ENCODE results near the gene ADAMTSL1.

Gene ADAMTSL1

DNA sequence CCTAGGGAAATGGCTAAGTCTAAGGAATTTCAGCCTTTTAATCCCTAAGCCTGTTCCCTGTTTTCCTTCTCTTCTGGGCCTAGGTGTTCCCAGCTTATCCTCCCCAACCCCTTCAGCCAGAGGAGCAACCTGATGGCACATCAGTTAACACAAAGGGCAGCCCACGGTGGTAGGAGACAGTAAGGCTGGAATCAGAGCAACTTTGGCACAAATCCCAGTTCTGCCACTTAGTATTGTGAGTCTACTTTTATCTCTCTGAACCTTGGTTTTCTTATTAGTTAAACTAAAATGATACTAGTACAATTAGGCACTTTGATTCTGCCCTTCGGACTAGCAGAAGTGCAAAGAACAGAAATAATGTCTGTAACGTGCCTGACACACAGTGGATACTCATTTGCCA, 312.2 kb downstream of the ADAMTSL1 start:
- CTCF ChIA-PET, result interaction anchor here (0.6 to 0.7 kb wide), 2 partner anchors 24 to 114 kb away, joined by 3 read pairs; no protein-coding TSS in a partner anchor

DNA sequence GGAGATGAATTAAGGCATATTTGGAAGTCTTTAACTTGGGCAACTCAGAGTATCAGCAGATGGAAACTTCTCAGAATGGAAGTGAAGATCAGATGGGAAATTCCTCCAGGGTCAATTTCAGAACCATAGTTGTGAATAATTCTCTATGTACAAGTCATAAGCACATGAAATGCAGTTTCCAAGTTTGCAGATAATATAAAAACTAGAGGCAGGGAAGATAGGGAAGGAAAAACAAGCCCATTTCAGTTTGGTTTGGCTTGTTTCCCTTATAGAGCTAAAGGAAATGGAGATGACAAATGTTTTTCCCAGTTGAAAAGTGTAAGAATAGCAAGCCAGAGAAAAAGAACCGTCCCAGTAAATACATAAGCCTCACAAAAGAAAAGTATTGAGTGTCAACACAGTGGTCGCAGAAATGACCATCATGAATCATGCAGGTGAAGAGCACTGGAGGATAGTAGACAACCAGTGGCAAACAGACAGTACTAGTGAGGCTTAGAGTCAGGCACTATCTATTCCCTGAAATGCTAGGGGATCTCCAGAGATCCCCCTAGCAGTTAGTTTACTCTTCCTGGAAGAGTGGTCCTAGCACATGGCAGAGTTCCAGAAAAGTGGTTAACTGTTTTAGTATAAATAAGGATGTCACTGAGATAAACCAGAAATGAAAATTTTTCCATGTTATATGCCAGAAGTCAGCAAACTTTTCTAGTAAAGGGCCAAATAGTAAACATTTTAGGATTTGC, 313.1 kb downstream of the ADAMTSL1 start:
- Histone ChIP-seq H3K36me3 (ENCODE audit: control insufficient read depth in 2 of 2, insufficient read depth in 1 of 2, low read length in 2 of 2) (no peaks in the 10 kb centered on the region), H3K9me3 (ENCODE audit: control insufficient read depth, insufficient read depth, low read depth, low read length) (no peaks in the 10 kb centered on the region), H3K4me1 (ENCODE audit: control insufficient read depth, insufficient read depth, low read length) (0 out of 2 replicates have a peak, but pooled peaks cover 2% of the 10 kb centered on the region), H3K27ac (ENCODE audit: extremely low read depth, low read depth, low read length) (no peak overlapping the region), H3K4me3 (ENCODE audit: low read depth, low read length) (no peak overlapping the region)
- ChIA-PET POLR2A (no interaction called here), CTCF (no interaction called here)
- no peak for TF ChIP-seq ZNF391 (tag by site-specific recombination; IDR thresholded peaks at IDR 0.05; ENCODE audit: borderline replicate concordance, low read depth)
- no peak for TF ChIP-seq ZNF155 (tag by site-specific recombination; IDR thresholded peaks at IDR 0.05)
- no peak for TF ChIP-seq ZNF335 (tag by site-specific recombination; conservative IDR thresholded peaks at IDR 0.05)
- no peak for TF ChIP-seq BCL11A (tag by site-specific recombination; IDR thresholded peaks at IDR 0.05; ENCODE audit: low read depth)
- TF ChIP-seq OVOL3 (tag by site-specific recombination; IDR thresholded peaks at IDR 0.05), result no peak
- no peak for TF ChIP-seq ZNF350 (tag by site-specific recombination; IDR thresholded peaks at IDR 0.05)
- TF ChIP-seq, protein P1, sequence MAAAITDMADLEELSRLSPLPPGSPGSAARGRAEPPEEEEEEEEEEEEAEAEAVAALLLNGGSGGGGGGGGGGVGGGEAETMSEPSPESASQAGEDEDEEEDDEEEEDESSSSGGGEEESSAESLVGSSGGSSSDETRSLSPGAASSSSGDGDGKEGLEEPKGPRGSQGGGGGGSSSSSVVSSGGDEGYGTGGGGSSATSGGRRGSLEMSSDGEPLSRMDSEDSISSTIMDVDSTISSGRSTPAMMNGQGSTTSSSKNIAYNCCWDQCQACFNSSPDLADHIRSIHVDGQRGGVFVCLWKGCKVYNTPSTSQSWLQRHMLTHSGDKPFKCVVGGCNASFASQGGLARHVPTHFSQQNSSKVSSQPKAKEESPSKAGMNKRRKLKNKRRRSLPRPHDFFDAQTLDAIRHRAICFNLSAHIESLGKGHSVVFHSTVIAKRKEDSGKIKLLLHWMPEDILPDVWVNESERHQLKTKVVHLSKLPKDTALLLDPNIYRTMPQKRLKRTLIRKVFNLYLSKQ (tag by site-specific recombination; IDR thresholded peaks at IDR 0.05; ENCODE audit: borderline replicate concordance), result no peak
- TF ChIP-seq ZBTB8A (tag by site-specific recombination; IDR thresholded peaks at IDR 0.05), result no peak
- no peak for TF ChIP-seq ZNF248 (tag by site-specific recombination; IDR thresholded peaks at IDR 0.05)
- TF ChIP-seq ZXDB (tag by site-specific recombination; IDR thresholded peaks at IDR 0.05), result no peak

More for the DNA sequence above, 312.2 kb downstream of the ADAMTSL1 start:
- POLR2A ChIA-PET, result interaction anchor here (0.7 kb wide), 1 partner anchor 13 kb away, joined by 3 read pairs; no protein-coding TSS in a partner anchor
- H3K36me3 ChIP-seq (ENCODE audit: control insufficient read depth in 2 of 2, insufficient read depth in 1 of 2, low read length in 2 of 2), result no peaks in the 10 kb centered on the region
- 0 out of 2 replicates have a peak, but pooled peaks cover 2% of the 10 kb centered on the region for H3K4me1 ChIP-seq (ENCODE audit: control insufficient read depth, insufficient read depth, low read length)
- no peak for TF ChIP-seq ZNF610 (tag by site-specific recombination; IDR thresholded peaks at IDR 0.05; ENCODE audit: borderline replicate concordance)
- no peak for TF ChIP-seq ZNF121 (tag by site-specific recombination; IDR thresholded peaks at IDR 0.05)
- no peak for TF ChIP-seq ZNF324 (tag by site-specific recombination; IDR thresholded peaks at IDR 0.05)
- no peak for TF ChIP-seq GFI1B (tag by site-specific recombination; IDR thresholded peaks at IDR 0.05)
- TF ChIP-seq ZNF558 (tag by site-specific recombination; IDR thresholded peaks at IDR 0.05), result no peak
- no peak for TF ChIP-seq ZNF670 (tag by site-specific recombination; IDR thresholded peaks at IDR 0.05; ENCODE audit: low read depth)
- no peak for TF ChIP-seq ZNF473 (tag by site-specific recombination; IDR thresholded peaks at IDR 0.05)
- no peak overlapping the region for H3K4me3 ChIP-seq (ENCODE audit: low read depth, low read length)
- H3K9me3 ChIP-seq (ENCODE audit: control insufficient read depth, insufficient read depth, low read depth, low read length), result no peaks in the 10 kb centered on the region
- H3K27ac ChIP-seq (ENCODE audit: extremely low read depth, low read depth, low read length), result no peak overlapping the region

DNA sequence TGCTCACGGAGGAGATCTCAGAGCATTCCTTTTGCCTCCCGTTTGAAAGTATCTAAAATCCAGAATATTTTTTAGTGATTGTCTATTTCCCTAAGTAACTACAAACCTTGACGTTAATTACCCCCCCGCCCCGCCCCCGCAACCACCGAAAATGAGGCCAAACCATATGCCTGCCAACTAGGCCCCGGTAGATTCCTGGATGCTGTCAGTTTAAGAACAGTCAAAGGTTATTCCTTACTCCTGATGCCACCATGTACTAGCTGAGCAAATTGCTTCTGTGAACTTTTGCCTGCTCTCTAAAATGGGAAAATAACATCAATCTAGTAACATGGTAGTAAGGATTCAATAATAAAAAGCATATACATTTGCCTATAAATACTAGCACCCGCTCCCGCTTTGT, 314.3 kb downstream of the ADAMTSL1 start:
- TF ChIP-seq MEIS1 (CRISPR knock-in tag; IDR thresholded peaks at IDR 0.05; ENCODE audit: borderline replicate concordance) (no peak), BCL11B (tag by site-specific recombination; IDR thresholded peaks at IDR 0.05; ENCODE audit: low read depth) (no peak), ZNF416 (tag by site-specific recombination; IDR thresholded peaks at IDR 0.05) (no peak), ZNF311 (tag by site-specific recombination; IDR thresholded peaks at IDR 0.05; ENCODE audit: borderline replicate concordance) (no peak), ZNF621 (tag by site-specific recombination; IDR thresholded peaks at IDR 0.05) (no peak), ZNF223 (tag by site-specific recombination; IDR thresholded peaks at IDR 0.05) (no peak), ZNF394 (tag by site-specific recombination; IDR thresholded peaks at IDR 0.05; ENCODE audit: borderline replicate concordance) (no peak), ZNF792 (tag by site-specific recombination; IDR thresholded peaks at IDR 0.05) (no peak), ZEB2 (tag by site-specific recombination; IDR thresholded peaks at IDR 0.05) (no peak), ZFP41 (tag by site-specific recombination; IDR thresholded peaks at IDR 0.05; ENCODE audit: borderline replicate concordance) (no peak), ZNF530 (tag by site-specific recombination; IDR thresholded peaks at IDR 0.05; ENCODE audit: low read depth) (no peak), ZNF121 (tag by site-specific recombination; IDR thresholded peaks at IDR 0.05) (no peak), ZNF391 (tag by site-specific recombination; IDR thresholded peaks at IDR 0.05; ENCODE audit: borderline replicate concordance, low read depth) (no peak)
- TF ChIP-seq, protein P2, sequence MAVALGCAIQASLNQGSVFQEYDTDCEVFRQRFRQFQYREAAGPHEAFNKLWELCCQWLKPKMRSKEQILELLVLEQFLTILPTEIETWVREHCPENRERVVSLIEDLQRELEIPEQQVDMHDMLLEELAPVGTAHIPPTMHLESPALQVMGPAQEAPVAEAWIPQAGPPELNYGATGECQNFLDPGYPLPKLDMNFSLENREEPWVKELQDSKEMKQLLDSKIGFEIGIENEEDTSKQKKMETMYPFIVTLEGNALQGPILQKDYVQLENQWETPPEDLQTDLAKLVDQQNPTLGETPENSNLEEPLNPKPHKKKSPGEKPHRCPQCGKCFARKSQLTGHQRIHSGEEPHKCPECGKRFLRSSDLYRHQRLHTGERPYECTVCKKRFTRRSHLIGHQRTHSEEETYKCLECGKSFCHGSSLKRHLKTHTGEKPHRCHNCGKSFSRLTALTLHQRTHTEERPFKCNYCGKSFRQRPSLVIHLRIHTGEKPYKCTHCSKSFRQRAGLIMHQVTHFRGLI (tag by site-specific recombination; IDR thresholded peaks at IDR 0.05), result no peak
- POLR2A ChIA-PET, result no interaction called here
- no peak overlapping the region for H3K27ac ChIP-seq (ENCODE audit: extremely low read depth, low read depth, low read length)
- H3K9me3 ChIP-seq (ENCODE audit: control insufficient read depth, insufficient read depth, low read depth, low read length), result no peaks in the 10 kb centered on the region
- 0 out of 2 replicates have a peak, but pooled peaks cover 2% of the 10 kb centered on the region for H3K4me1 ChIP-seq (ENCODE audit: control insufficient read depth, insufficient read depth, low read length)
- H3K4me3 ChIP-seq (ENCODE audit: low read depth, low read length), result no peak overlapping the region
- no peaks in the 10 kb centered on the region for H3K36me3 ChIP-seq (ENCODE audit: control insufficient read depth in 2 of 2, insufficient read depth in 1 of 2, low read length in 2 of 2)
- CTCF ChIA-PET, result interaction anchor here (0.9 kb wide), 1 partner anchor 36 kb away, joined by 4 read pairs; no protein-coding TSS in a partner anchor
